Measurements from ENCODE around the gene SHB.

DNA sequence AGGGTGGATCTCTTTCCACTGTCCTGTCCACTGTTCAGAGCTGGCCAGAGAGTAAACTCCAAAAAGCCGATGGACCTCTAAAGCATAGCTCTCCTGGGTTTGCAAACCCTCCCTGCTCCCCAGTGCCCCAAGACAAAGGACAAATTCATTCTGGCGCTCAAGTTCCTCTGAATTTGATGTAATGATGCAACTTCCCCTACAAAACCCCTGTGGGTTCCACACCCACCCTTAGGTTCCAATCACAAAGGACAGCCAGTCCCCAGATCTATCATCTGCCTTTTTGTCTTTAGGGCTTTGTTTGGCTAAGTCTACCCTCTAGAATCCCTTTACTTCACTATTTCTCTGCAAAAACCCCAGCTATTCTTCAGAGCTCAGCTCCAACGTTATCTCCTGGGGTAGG is 107.7 kb downstream of the SHB start:
- TF ChIP-seq FOXA1 (IDR thresholded peaks at IDR 0.05) (no peak), ZNF384 (IDR thresholded peaks at IDR 0.05) (no peak), ELF4 (IDR thresholded peaks at IDR 0.05) (no peak), L3MBTL2 (conservative IDR thresholded peaks at IDR 0.05) (no peak), CTBP1 (IDR thresholded peaks at IDR 0.05; ENCODE audit: borderline replicate concordance) (no peak), BHLHE40 (IDR thresholded peaks at IDR 0.05; ENCODE audit: borderline replicate concordance) (no peak), SP1 (IDR thresholded peaks at IDR 0.05) (no peak), FOXM1 (IDR thresholded peaks at IDR 0.05; ENCODE audit: borderline replicate concordance) (no peak), LEF1 (IDR thresholded peaks at IDR 0.05; ENCODE audit: borderline replicate concordance) (no peak), ARNT (IDR thresholded peaks at IDR 0.05) (no peak), TARDBP (IDR thresholded peaks at IDR 0.05) (no peak), FOXK2 (IDR thresholded peaks at IDR 0.05) (no peak)
